Measurements from ENCODE around the gene HAUS3.
"Not testable (repeated sequence)": the region's sequence is repeated elsewhere in the genome, so short reads cannot be mapped to it uniquely, and the experiment has no call there.

HAUS3 gene

GRCh38 chr4:2212831-2213230, 29.1 kb downstream of the HAUS3 start:
- DNase-seq: no peak

GRCh38 chr4:2202789-2203188, 39.1 kb downstream of the HAUS3 start:
- DNase-seq: not testable (repeated sequence)

GRCh38 chr4:2194496-2194895, 47.4 kb downstream of the HAUS3 start:
- no peak for DNase-seq

- no peak for DNase-seq
These were observed 48.6 kb downstream of the HAUS3 start for GRCh38 chr4:2193326-2193725.

- DNase-seq: no peak
These were observed 55.1 kb downstream of the HAUS3 start for GRCh38 chr4:2186865-2187172.

GRCh38 chr4:2186133-2186864, 55.6 kb downstream of the HAUS3 start:
- DNase-seq: peak; percentile 60

GRCh38 chr4:2183394-2183793, 58.5 kb downstream of the HAUS3 start:
- no peak for DNase-seq

GRCh38 chr4:2182994-2183393, 58.9 kb downstream of the HAUS3 start:
- DNase-seq: no peak

- DNase-seq: no peak
These were observed 61.5 kb downstream of the HAUS3 start for GRCh38 chr4:2180410-2180809.

GRCh38 chr4:2179717-2180116, 62.2 kb downstream of the HAUS3 start:
- DNase-seq: no peak

- DNase-seq: no peak
These were observed 62.9 kb downstream of the HAUS3 start for GRCh38 chr4:2178986-2179385.
